ENCODE data around the gene HMGA1. TPM values are rescaled to one million over a fixed set of nuclear protein-coding genes. Genes with fewer than 3 reads are reported as not detected.

HMGA1 gene
- total RNA-seq, 1 donor from 2014 or later = 33.4 TPM

GRCh38 chr6:34295721-34296120 lies 59.0 kb downstream of the HMGA1 start:
- Mint-ChIP-seq H3K36me3 (ENCODE audit: low read depth) (peaks cover 22% of the 10 kb centered on the region), H3K9me3 (ENCODE audit: low read depth) (no peaks in the 10 kb centered on the region), H3K4me1 (ENCODE audit: low read depth) (peaks cover 34% of the 10 kb centered on the region), H3K27me3 (ENCODE audit: low read depth) (no peaks in the 10 kb centered on the region), H3K27ac (ENCODE audit: unreplicated experiment) (no peak overlapping the region), H3K4me3 (ENCODE audit: unreplicated experiment) (no peak overlapping the region)
- no peak for TF ChIP-seq CTCF (IDR thresholded peaks at IDR 0.05)
- no peak for DNase-seq (ENCODE audit: low spot score)

Small RNA genes lying within 50 kb of the gene (microRNA-seq; reads per million reads assigned to microRNA genes)
- not detected for gene MIR6835 (ENCODE audit: borderline number of aligned reads)

Other genes starting within 250 kb of the HMGA1 start
- 0.26 to 0.92 TPM (median 0.27 TPM) in 3 replicates for gene GRM4, start 90.8 kb upstream of the HMGA1 start, total RNA-seq
- gene SMIM29, start 12.1 kb downstream of the HMGA1 start, total RNA-seq = 15.5 to 19.0 TPM (median 18.0 TPM) in 3 replicates
- gene NUDT3, start 155.8 kb downstream of the HMGA1 start, total RNA-seq = 21.6 to 25.9 TPM (median 22.0 TPM) in 3 replicates
- 751 to 941 TPM (median 771 TPM) in 3 replicates for gene RPS10, start 189.2 kb downstream of the HMGA1 start, total RNA-seq
- 0.15 to 0.21 TPM in 2 of 3 replicates, not detected in the other for gene PACSIN1, start 229.2 kb downstream of the HMGA1 start, total RNA-seq

Data from chondrocyte (in vitro differentiated cells).